Panc1 (cell line): ENCODE data around the gene PALM2AKAP2.

Source experiments
- CTCF ChIP-seq: fragments of 450-650 bp; IDR thresholded peaks from 2 replicates; pipeline ENCODE4 v1.5.1; 2017; ENCODE audit warnings: mild to moderate bottlenecking
- POLR2AphosphoS5 ChIP-seq: IDR thresholded peaks from 2 replicates; pipeline ENCODE4 v1.6.1; 2012; ENCODE audit warnings: mild to moderate bottlenecking, low read depth, low read length, moderate library complexity

DNA sequence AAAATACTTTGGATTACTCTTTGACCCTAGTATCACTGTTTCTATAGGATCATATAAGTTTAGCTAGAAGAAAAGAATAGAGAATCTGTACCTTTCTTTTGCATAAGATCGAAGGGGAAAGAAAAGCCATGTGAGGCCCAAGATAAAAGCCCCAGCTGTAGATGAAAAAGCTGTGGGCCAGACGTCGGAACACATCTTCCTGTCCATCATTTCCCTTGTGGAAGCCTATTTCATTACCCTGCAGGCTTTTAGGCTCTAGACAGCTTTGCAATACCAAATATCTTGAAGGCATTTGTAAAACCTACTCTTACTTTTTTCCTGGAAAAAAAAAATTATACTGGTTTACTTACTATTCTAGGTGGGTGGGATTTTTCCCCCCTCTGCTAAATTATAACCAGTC is 10.0 kb downstream of the PALM2AKAP2 start:
- TF ChIP-seq CTCF (no peak), POLR2AphosphoS5 (no peak)
